ENCODE measurements around the gene SLC3A2.

Gene SLC3A2

DNA sequence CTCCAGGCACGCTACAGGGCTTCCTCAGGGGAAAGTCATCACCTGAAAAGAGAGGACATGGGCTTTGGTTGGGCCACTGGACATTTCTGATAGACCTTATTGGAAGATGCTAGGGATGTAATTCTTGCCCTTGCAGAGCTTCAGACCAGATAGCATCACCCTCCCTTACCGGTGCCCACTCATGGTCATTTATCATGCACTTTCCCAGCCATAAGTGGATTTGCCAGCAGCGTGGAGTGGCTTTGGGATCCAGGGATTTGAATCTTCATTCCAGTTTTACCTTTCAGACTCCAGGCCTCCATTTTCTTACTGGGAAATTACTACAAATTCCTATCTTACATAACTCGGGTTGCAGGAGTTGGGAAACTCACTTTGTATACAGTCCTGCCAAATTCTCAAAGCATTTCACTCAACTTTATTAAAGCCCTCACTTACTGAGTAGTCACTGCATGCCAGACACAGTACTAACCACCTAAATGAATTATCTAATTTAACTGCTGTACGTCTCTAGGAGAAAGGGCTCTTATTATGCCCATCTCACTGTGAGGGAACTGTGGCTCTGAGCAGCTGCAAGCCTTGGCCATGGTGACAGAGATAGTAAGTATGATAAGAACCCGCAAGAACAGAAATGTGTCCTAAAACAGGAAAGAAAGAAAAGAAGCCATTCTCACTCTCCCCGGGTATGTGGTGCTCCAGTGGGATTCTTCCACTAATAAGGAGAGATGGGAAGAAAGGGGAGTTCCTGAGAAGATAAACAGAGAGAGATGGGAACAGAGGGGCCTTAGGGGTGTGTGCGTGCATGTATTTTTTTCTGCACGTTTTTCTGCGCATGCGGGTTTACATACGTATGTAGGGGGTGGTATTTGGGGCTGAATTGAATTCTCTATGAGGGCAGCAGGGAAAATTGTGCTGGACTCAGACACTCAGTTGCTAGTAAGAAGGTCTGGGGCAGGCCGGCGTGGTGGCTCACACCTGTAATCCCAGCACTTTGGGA is 30.7 kb downstream of the SLC3A2 start:
- FAIRE-seq = no peak

DNA sequence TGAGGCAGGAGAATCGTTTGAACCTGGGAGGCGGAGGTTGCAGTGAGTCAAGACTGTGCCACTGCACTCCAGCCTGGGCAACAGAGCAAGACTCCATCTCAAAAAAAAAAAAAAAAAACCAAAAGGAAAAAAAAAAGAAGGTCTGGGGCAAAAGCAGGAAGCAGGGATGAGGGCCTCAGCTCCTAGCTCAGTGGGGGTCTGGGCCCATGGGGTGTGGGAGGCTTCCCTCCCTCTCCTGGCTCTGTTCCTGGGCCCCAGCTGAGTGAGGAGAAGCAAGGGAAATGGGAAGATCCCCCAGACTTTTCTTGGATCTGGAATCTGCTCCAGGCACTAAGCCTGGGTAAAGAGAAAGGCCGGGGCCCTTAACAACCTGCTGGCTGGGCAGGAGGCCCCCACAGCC is 31.6 kb downstream of the SLC3A2 start:
- no peak for FAIRE-seq

DNA sequence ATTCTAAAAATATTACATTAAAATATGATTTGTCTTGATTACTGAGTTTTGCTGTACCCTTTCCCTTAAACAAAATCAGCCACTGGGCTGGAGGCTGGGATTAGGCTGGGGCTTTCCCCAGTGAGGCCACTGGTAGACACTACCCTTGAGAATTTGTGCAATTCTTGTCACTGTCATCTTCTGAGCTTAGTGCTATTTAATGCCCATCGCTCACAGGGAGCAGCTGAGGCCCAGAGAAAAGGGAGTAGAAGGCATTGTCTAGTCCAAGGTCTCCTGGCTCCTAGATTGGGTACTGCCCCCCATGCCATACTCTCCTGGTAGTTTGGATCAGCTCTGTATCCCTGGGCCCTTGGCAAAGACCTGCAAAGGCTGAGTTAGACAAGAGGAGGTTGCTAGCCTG is 33.7 kb downstream of the SLC3A2 start:
- FAIRE-seq = no peak

DNA sequence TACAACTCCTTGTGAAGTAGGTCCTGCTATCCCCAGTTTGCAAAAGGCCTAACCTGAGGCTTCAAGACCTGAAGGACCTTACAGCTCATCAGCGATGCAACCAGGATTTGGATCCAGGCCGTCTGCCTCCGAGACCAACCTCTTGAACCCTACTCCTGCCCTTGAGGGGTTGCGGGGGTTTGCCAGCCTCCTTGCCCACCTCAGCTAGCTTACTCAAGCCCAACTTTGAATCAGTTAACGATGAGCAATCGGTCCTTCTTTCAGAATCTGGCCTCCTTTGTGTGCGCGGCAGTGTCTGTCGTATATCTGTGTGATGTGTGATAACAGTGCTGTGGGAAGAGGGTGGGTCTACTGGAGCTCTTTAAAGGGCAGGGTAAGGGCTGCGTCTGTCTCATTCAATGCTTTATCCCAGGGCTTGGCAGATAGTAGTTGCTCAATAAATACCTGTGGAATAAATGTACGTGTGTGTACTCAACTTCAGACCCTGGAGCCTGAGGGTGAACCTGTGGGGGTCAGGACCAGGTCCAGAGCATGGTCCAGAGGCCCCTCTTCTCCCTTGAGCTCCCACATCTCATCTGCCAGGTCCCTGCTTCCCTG is 37.3 kb downstream of the SLC3A2 start:
- FAIRE-seq = no peak

DNA sequence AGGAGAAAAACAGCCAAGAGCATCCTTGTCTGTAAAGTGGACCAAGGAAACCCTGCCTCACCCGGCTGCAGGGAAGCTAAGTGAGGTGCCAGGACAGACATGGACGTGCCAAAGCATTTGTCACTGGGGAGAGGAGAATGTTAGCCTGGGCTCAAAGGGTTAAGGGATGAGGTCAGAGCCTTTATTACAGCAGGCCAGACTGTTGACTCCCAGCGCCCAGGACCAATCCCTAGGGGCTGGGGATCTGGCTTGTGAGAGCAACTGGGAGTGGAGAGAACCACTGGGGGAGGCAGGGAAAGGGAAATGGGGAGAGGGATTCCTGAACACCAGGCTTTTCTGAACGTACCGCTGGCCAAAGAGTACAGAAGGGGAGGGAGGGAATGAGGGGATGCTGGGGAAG is 37.8 kb downstream of the SLC3A2 start:
- FAIRE-seq = no peak

DNA sequence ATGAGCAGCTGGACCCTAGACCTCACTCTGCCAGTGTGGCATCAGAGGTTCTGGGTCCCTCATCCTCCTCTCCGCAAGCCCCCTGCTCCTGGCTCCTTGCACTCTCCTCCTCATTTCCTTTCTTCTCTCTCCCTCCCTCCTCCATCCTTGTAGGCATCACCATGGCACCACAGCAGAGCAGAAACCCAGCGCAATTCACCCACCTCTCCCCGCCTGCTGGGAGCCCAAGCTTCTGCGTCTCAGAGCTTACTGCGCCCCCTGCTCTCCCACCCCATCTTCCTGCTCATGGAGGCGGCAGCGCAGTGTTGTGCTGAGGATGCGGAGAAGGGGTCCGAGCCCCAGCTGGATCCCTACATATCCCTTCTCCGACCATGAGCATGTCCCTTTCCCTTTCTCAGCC is 38.8 kb downstream of the SLC3A2 start:
- no peak for FAIRE-seq

- FAIRE-seq = no peak
Observed at GRCh38 chr11:62919898-62920640, 39.4 kb downstream of the SLC3A2 start.

GRCh38 chr11:62921201-62921572 is 40.5 kb downstream of the SLC3A2 start, which contains the start of gene CHRM1:
CHRM1 (minus strand) TSS chr11:62921363; CDS start chr11:62911100, 10,263 bp downstream.
- no peak for FAIRE-seq

DNA sequence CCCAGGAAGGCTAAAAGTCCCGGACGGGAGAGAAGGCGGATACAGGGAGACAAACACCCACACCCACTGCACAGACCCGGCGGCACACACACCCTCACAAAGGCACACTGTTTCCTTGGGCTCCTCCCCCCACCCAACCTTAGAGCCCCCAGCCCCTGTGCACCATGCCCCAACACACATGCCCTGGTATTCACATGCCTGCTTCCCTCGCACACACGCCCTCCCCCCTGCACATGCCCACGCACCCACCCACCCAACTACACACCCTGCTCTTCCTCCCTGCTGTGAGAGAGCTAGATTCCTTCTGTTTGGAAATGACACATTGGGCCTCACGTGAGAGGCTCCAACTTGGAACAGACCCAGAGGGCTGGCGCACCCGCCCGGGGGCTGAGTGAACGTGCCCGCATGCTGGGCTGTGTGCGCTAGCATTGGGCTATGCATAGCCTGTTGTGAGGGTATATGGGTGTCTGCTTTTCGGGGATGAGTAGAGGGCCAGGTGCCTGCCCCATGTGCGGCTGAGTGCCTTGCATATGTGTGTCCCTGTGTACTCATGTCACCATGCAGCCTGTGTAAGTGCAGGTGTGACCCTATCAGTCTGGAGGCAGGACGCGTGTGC is 41.0 kb downstream of the SLC3A2 start:
- FAIRE-seq = no peak

GRCh38 chr11:62922189-62922589 is 41.5 kb downstream of the SLC3A2 start:
- no peak for FAIRE-seq

DNA sequence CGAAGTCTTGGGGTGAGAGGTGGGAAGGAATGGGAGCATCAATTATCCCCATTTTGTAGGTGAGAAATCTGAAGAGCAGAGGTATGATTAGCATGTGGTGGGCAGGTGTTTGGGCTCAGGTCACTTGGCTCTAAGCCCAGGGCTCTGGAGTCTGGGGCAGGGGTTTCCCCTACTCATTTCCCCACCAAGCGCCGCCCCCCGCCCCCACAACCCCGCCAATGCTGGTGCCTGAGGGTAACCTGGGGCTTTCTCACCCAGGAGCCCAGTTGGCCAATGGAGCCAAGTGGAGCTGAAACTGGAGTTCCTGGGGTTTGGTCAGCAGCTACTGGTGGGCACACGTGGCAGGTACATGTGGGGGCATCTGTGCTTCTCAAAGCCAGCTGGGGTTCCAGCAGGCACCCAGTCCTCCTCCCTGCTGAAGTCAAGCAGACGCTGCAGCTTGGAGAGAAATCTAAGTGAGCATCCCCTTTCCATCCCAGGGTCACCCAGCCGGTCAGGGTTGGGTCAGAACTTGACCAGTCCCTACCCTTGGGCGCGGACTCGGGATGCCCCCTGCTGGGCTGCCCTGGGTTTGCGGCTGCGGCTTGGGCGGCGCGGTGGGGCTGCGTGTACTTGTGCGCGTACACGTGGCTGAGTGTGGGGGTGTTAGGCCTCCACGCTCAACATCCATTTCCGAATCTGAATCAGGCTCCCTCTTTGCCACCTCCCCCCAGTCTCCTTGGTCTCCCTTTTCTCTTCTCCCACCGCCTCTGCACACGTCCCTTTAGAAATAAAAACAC is 42.1 kb downstream of the SLC3A2 start:
- FAIRE-seq = no peak

GRCh38 chr11:62923601-62924411 is 43.1 kb downstream of the SLC3A2 start:
- FAIRE-seq = no peak

GRCh38 chr11:62925308-62925707 is 44.6 kb downstream of the SLC3A2 start:
- no peak for FAIRE-seq

DNA sequence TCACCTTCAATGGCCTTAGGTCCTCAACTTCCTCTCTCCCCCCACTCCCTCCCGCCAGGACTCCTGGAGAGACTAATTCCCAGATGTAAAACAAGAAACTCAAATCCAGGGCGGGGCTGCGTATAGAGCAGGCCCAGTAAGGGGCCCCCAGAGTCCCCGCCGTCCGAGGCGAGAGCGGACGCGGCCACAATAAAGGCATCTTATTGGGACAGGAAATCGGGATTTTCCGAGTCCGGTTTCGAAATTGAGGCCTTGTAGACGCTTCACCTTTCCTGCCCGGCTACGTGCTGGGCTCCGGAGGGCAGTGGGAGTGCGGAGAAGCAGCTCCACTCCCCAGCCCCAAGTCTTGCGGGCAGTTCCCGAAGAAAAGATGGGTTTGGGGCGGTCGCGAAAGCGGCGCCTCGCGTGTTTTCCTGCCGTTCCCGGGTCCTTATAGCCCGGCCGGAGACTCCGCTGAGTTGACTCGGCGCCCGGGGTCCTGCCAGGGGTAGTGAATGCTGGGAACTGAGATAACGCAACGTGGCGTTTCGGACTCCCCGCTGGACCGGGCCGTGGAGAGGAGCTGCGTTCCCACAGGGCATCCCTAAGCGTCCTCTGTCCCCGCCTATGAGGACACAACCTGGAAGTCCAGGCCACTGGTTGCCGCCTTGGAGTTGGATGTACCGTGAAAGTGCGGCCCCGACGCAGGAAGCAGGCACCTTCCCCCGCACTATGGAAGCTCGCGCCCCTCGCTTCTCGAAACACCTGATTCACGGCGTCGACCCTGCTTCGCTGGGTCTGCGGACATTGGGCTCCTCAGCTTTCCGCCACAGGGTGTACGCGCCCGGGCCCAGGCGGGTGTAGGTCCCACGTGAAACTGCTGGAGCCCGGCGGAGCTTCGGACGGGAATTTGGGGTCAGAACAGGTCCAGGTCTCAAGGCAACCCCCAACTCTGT is 45.3 kb downstream of the SLC3A2 start:
- FAIRE-seq = no peak

DNA sequence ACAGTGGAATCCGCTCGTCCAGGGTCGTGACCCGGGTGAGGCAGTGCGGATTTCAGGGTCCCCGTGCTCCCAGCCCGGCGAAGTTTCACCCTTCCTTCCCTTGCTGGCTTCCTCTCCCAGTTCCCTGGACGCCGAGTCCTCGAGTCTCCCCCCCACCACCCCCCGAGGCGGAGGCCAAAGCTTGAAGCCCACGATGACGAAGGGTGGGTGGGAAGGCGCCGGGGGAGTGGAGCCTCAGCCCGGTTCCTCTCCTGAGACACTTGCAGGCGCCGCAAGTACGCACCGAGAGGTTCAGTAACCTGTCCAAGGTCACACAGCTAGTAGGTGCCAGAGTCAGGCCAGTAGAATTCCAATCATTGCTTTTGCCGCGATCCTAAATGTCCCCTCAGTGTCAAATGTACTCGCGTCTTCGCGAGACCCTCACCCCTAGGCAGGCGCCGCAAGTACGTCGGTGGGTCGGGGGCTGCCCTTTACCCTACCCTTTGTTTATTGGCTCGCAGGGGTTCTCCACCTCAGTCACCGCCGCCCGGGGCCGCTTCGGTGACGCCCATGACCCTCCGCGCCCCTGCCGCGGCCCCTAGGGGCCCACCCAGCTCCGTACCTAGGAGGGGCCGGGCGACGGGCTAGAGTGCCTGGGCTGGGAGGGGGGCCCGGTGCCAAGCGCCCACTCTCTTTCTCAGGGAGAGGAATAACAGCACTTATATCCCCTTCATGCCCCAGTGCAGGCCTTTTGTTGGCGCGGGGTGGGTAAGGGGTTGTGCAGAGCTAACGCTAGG is 46.2 kb downstream of the SLC3A2 start:
- no peak for FAIRE-seq

DNA sequence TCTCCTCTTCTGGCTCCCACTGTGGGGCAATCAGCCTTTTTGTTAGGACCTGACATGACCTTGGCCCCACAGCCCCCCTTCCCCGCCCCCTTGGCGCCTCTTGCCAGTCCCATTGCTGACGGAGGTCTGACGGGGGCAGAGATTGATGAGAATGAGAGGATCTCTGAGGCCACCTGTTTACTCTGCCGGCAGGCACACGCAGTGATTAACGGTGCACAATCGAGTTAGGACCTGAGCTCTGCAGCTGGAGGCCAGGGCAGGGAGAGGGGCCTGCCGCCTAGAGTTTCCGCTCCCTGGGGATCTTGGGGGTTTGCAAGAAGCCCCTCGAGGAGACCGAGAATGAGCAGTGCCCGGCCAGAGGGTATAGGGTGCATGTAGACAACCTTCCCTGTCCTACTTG is 47.3 kb downstream of the SLC3A2 start:
- no peak for FAIRE-seq

- FAIRE-seq = no peak
Observed at GRCh38 chr11:62930157-62930556, 49.5 kb downstream of the SLC3A2 start.

GRCh38 chr11:62930666-62931065 is 50.0 kb downstream of the SLC3A2 start:
- no peak for FAIRE-seq

Data from islet of Langerhans (tissue), 1 donor.